HG02973 (cell line): Measurements from ENCODE around the gene RHOH.

Source experiments
- ATAC-seq: cut with Tn5 transposase; IDR thresholded peaks from one replicate; pipeline ENCODE4 v1.9.1; 2021; ENCODE audit warnings: moderate library complexity; ENCODE audit not compliant: unreplicated experiment

Gene RHOH

DNA sequence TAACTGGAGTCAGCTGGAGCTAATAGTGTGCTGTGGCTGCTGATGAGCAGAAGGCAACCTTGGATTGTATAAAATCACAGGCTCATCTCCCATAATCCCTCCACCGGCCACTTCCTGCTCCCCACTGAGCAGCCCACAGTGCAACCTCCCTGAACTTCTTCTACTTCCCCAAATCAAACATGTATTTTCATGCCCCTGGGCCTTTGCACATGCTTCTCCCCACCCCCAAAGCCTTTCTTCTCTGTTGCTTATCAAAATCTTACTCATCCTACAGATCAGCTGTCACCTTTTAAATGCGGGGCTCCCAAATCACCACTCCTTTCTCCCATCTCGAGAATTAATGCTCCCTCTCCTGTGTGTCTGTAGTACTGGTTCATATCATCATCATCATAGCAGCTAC is 35.8 kb downstream of the RHOH start:
- no peak for ATAC-seq

DNA sequence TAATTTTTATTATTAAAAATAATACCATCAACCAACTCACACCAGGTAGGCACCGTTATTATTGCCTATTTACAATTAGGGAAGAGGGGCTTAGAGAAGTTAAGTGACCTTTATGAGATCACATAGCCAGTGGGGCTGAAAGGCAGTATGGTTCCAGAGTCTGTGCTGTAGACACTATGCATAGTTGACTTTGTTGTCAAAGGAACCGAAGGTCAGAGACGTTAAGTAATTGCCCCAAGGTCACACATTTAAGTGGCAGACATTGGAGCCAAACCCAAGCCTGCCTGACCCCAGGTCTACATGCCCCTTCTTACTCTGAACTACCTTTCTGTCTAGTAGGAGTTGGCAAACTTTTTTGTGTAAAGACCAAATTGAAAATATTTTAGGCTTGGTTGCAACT is 36.4 kb downstream of the RHOH start:
- no peak for ATAC-seq

DNA sequence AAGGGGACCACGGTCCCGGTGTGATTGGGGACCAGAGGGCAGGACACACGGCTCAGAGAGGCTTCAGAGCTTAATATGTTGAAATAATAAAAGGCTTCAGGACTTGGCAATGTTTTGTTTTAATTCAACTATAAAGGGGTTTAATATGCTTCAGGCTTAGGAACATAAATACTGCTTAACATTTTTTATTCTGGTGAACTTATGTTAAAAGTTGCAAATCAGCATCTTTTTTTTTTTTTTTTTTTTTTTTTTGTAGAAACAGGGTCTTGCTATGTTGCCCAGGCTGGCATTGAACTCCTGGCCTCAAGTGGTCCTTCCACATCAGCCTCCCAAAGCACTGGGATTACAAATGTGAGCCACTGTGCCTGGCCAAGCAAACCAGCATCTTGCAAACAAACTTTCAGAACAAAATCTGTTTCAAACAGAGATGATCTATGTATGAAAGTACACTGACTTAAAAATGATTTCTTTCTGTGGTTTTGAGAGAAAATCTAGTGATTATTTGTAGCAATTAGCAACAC is 37.7 kb downstream of the RHOH start:
- ATAC-seq: no peak

DNA sequence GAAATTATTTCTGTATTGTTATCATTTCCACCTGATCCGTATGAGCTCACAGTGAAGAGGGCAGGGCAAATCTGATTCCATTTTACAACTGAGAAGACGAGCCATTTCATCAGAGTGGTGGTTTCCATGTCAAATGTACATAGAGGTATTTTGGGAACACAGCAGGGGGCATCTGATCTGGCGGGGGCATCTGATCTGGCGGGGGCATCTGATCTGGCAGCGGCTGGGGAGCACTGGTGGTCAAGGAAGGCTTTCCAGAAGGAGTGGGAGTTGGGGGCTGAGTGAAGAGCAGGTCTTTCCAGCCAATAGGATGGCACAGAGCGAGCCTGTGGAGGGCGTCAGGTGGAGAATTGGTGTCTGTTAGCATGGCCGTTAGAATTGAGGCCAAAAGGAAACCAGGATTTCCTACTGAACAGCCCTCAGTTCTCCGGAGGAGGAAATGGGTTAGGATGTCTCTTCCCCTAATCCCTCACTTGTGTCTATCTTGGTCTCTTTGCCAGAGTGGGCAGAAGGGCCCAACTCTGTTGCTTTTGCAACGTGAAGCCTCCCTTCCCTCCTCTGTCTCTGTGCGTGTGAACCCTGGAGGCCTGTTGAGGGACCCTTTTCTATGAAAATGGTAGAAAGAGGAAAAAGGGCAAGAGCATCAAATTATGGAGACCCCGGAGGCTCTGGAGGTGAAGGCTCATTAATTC is 41.3 kb downstream of the RHOH start:
- no peak for ATAC-seq

DNA sequence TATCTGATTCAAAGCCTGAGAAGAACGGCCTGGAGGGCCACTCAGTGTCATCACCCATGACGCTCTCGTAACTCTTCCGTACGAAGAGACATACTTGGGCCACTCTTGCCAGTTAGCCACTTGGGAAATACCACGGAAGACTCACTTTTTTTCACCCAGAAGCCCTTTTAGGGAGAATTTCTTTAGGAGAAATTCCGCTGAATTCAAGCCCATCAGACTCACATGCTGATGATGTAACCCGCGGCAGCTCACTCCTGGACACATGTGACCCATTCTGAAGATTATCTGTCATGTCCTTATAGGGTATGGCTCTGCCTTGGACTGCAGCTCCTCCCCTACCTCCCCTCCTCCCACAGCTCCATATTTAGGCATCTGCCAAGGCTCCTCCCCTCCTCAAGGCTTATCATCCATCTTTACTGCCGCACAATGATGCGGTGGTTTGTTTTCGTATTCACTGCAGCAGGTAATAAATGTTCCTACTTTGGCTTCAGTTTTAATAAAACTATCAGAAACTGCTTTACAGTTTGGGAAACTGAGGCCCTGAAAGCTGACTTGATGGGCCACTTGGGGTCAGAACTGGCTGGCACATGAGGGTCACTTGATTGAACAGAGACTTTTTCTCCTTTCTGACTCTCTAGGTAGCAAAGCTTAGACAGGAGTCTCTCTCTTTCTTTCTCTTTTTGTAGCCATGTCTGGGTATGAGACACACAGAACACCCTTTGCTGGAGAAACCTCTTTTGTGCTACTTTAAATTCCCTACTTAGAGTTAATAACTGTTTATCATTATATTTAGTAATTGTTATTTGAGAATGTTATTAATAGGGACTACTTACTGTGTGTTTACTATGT is 42.1 kb downstream of the RHOH start:
- no peak for ATAC-seq

DNA sequence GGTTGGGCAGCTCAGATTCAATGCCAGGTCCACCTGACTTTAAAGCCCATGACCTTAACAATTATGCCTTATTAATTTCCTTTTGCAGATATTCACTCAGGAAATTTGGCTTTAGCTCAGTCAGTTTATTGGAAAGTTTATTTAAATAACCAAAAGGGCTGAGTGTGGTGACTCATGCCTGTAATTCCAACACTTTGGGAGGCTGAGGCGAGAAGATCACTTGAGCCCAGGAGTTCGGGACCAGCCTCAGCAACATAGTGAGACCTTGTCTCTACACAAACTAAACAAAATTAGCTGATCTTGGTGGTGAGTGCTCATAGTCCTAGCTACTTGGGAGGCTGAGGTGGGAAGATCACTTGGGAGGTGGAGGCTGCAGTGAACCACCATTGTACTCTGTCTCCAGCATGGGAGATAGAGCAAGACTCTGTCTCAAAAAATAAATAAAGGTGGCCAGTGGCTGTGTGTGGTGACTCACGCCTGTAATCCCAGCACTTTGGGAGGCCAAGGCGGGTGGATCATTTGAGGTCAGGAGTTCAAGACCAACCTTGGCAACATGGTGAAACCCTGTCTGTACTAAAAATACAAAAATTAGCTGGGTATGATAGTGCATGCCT is 43.3 kb downstream of the RHOH start:
- ATAC-seq: no peak

DNA sequence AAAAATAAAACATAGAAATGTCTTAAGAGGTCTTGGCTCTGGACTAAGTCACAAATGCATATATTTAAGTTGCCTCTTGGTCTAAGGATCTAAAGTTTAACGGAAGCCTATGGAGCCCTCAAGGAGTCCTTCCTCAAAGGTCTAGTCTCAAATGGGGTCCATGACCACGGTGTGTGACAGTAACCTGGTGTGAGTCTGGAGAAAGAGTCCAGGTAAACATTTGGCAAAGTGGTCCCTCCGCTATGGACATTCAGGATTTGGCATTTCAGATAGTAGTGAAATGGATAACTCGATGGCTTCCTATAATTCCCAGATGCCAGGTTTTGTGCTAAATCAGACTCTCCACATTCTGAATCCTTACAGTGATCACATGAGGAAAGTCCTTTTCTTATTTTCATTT is 44.2 kb downstream of the RHOH start:
- no peak for ATAC-seq

DNA sequence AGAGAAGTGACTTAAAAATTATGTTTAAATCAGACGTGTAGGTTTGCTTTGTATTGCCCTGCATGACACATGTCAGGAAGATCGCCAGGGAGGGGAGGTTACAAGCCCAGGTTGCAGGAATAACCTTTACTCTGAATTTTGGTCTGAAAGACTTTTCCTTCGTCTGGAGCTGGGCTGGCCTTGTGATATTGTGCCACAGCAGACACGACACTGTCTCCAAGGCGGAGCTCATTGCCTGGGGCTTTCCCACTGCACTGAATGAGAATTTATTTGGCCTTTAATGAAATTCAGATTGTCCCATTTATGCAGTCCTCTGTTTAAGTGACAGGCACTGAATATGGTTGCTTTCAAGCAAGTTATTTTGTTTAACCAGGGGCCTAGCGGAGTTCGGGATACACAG is 45.1 kb downstream of the RHOH start:
- no peak for ATAC-seq

DNA sequence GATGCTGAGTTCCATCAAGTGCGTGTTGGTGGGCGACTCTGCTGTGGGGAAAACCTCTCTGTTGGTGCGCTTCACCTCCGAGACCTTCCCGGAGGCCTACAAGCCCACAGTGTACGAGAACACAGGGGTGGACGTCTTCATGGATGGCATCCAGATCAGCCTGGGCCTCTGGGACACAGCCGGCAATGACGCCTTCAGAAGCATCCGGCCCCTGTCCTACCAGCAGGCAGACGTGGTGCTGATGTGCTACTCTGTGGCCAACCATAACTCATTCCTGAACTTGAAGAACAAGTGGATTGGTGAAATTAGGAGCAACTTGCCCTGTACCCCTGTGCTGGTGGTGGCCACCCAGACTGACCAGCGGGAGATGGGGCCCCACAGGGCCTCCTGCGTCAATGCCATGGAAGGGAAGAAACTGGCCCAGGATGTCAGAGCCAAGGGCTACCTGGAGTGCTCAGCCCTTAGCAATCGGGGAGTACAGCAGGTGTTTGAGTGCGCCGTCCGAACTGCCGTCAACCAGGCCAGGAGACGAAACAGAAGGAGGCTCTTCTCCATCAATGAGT is 46.6 kb downstream of the RHOH start:
- no peak for ATAC-seq

DNA sequence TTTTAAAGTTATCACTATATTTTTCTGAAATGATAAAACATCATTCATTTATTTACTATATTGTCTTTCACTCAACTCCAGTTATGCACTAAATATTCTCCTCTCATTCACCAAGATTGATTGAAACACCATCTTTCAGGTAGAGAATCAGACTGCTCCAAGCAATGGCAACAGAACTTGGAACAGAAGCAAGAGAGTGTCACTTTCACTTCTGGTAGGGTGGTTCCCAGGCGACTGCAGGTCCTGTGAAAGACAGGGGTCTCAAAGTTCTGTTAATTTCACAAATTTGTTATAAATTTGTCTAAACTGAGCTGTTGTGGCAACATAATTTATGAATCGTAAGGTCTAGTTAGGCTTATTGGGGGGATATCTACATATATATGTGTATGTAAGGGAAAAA is 47.8 kb downstream of the RHOH start:
- no peak for ATAC-seq

DNA sequence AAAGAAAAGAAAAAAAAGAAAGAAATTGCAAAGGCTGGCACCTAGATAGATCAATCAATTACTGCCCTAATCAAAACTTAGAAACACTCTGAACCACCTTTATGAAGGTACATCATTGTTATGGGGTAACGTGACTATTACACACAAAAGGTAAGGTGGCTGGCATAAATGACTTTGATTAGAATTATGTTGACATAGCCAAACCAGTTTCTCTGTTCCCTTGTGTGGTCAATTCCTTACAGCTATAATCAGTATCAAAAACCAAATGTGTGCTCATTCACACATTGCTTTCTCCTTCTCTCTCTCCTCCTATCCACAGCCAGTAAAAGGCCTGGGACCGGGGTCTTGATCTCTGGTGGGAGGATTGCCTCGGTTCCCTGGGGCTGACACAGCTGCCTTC is 48.7 kb downstream of the RHOH start:
- ATAC-seq: no peak

DNA sequence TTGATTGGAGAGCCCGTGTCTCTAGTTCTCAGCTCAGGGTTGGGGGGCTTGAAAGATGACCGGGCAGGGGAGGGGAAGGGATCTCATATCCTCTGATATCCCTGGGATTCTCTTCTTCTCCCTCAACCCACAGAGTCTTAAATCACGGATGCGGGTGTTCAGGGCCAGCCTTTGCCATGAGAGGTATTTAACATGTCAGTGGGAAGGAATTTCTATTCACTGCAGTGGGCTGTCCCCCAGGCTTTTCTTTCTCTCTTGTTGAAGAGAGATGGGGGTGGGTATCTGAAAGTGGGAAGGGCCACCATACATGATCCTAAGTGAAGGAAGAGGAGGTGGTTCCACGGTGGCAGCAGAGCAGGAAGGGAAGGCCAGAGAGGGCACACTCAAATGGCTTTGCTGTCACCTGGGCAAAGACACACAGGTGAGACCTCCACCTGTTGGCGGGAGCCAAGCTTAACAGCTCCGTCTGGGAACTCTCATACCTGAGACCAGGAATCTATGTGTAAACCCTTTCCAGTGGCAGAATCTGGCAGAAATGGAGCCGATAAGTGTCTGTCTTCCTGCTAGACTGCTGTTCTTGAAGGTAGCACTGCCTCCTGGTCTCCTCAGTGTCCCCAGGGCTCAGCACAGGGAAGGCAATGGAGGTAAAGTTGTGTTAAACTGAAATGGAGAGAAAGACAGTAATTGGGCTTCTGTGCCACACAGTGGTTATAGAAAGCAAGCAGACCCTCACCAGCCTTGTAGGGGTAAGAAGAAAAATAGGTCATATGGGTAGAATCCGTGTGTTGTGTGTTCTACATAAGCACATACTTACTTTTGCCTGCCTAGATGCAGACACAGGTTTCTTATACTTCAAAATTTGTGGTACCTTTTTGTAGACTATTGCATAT is 49.4 kb downstream of the RHOH start:
- ATAC-seq: no peak

DNA sequence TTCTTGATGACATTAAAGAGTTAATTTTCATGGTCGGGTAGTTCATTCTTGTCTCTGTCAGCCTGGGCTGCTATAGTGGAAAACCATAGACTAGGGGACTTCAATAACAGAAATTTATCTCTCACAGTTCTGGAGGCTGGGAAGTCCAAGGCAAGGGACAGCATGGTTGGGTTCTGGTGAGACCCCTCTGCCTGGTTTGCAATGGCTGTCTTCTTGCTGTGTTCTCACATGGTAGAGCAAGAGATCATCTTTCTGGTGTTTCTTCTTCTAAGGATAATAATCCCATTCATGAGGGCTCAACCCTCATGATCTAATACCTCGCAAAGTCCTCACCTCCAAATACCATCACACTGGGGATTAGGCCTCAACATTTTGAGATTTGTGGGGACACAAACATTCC is 50.1 kb downstream of the RHOH start:
- no peak for ATAC-seq

DNA sequence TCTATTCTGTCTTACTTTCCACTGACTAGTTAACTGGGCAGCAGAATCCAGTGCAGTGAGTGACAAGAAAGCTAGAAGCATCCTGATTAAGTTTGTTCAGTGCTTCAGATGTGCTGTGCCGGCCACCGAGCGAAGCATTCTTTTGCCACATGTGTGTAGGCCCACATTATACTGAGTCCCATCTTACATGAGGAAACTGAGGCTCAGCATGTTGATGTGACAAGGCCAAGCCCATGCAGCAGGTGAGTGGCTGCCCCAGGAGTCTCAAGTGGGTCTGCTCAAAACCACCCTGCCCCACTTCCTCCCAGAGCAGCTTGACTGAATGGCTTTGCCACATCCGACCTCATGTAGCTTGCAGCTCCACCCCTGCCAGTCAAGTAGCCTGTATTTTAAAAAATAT is 50.5 kb downstream of the RHOH start:
- no peak for ATAC-seq

DNA sequence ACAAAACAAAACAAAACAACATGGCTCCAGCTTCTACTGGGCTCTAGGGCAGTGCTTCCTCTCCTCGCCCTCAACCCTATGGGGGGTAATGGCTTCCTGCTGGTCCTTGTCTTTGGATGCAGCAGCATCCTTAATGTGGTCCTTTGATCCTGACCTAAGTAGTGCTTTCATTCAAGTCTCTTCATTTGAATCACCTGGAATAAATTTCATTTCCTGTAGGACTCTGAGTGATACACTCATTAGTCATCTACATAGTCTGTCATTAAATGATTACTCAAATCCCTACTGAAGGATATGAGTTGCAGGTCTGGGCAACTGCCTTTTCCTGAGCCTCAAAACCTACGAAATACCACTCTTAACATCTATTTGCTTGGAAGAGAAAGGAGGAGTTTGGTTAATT is 54.5 kb downstream of the RHOH start:
- ATAC-seq: no peak

DNA sequence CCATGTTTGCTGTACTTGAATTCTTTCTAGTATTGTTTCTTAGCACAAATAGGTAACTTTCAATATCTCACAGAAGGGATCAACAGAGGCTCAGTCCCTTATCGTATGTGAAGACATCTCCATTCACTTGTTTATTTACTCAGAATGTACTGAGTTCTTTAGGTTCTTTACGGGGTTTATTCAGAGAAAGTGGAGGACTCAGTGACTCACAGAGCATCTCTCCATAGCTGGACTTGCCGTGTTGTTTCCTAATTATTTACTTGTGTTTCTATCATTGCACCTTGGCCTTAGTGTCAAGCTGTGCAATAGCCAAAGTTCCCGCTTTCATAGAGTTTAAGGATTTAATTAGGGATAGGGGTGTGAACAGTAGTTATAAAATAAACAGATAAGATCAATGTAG is 57.1 kb downstream of the RHOH start:
- no peak for ATAC-seq

DNA sequence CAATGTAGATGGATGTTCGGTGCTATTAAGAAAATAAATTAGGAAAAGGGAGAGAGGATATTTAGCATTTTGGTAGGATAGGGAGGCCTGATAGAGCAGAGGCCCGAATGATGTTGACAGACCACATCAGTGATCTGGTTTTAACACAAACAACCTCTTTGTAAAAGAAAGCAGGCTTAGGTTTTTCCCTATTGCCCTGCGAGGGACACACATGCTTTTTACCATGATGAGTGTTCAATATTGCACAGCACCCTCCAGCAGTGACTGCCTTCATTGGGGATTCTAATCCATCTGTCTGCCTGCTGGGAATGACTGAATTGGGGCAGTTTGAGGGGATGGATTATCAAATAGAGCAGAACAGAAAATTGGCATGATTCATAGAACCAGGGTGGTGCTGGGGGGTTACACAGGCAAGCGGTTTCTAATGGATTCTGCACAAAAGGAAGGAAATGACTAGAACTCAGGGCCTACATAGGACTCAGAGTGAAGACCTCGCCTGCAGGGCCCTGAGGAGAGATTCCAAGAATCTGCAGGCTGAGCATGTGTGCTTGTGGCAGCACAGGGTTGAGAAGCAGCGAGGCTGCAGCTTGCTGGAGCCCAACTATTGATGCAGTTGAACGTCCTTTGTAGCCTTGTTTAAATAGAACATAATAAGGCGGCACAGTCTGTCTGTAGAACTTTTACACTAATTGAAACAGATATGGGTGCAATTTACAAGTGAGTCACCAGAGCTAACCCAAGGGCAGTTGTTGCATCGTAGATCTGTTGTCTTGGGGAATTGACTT is 58.0 kb downstream of the RHOH start:
- ATAC-seq: no peak

DNA sequence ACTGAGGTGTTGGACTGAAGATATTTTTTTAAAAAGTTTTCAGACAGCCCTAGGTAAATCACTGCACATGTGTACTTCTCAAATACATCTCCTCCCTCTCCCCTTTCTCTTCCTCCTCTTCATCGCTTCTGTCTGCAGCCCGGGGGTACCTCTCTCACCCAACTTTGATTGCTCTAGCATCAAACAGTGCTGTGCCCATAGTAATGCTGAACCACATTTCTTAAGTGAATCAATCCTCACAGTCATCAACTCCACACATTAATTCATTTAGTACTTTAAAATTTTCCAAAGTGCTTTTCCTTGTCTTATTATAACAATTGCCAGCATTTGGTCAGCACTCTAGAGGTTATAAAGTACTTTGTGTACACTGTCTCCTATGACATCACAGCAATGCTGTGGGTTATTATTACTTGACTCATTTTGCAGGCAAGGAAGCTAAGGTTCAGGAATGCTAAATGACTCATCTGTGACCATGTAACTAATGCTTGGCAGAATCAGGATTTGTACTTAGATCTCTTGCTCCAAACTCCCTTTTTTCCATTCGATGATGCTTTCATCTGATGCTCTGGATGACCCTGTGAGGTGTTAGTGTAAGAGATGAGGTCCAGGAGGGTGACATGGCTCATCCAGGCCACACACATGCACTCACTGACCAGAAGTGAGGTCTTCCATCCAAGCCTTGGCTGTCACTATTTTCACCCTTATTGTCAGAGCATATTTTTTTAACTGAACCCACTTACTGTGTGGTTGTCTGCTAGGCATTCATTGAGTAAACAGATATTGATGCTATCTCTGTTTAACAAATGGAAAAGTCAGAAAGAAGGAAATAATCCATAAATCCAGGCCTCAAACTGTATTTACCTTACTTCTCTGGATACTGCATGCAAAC is 58.8 kb downstream of the RHOH start:
- no peak for ATAC-seq

DNA sequence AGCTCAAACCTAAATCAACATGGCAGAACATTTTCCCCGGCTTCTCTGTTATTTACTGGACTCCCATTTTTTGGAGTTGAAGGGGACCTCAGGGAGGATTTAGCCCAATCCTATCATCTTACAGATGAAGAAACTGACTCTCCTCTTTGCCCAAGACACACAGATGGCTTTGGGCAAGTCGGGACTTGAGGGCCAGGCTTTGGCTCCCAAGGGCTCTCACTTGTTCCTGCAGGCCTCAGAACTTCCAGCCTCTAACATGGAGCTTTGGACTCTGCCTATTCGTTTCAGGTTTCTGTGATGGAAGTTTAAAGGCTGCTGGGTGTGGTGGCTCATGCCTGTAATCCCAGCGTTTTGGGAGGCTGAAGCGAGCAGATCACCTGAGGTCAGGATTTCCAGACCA is 59.5 kb downstream of the RHOH start:
- ATAC-seq: no peak
